Memory B cell (primary cell): ENCODE results near the gene SPATA16.

Experiments used
- ATAC-seq: fragments of 150-1000 bp; cut with Tn5 transposase; 2 replicates; pipeline ENCODE4 v1.10.0; 2021; ENCODE audit warnings: low read depth, mild to moderate bottlenecking, moderate library complexity
- DNase-seq, 2 donors: peaks; one replicate each; pipeline ENCODE4 v3.0.0; 2022; ENCODE audit warnings: low spot score in 2 of 2
- H3K27ac Mint-ChIP-seq: one replicate; pipeline ENCODE4 v1.8.0; 2022; ENCODE audit warnings: mild to moderate bottlenecking, moderate library complexity, mixed read lengths
- H3K27me3 Mint-ChIP-seq: one replicate; pipeline ENCODE4 v1.8.0; 2022; ENCODE audit warnings: mixed read lengths
- H3K36me3 Mint-ChIP-seq: one replicate; pipeline ENCODE4 v1.8.0; 2022; ENCODE audit warnings: mild to moderate bottlenecking, mixed read lengths
- H3K4me1 Mint-ChIP-seq: one replicate; pipeline ENCODE4 v1.8.0; 2022; ENCODE audit warnings: mixed read lengths
- H3K4me3 Mint-ChIP-seq: one replicate; pipeline ENCODE4 v1.8.0; 2022; ENCODE audit warnings: mild to moderate bottlenecking, moderate library complexity, mixed read lengths
- H3K9me3 Mint-ChIP-seq: one replicate; pipeline ENCODE4 v1.8.0; 2022; ENCODE audit warnings: mixed read lengths

Gene SPATA16

DNA sequence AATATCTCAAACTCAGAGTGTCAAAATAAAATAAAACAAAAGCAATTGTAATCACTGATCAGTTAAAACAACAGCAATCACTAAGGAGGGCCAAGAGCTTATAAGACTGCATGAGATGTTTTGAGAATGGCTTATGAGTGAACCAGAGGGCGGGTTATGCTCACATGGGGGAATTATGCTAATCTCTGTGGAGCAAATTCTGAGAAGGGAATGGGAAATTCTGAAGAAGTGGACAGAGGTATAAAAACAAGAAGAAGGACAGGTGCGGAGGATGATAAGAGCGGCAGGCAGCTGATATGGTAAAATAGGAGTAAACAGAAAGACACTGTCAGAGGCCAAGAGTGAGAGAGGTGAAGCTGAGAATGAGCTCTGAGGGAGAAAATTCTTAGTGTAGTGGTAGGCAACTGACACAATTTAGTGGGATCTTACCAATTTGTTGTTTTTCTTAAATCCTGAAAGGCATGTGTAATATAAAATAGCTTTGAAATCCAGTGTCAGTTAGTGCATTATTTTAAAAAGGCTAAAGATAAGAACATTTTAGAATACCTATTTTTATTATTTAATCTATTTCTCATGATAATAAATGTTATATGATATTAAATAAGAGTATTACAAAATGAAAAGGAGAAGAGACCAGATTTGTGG, 133.8 kb downstream of the SPATA16 start:
- H3K27me3 Mint-ChIP-seq, result no peaks in the 10 kb centered on the region
- H3K4me3 Mint-ChIP-seq, result no peak overlapping the region
- DNase-seq (no peak), ATAC-seq (no peak)
- no peaks in the 10 kb centered on the region for H3K9me3 Mint-ChIP-seq
- no peak overlapping the region for H3K27ac Mint-ChIP-seq
- H3K4me1 Mint-ChIP-seq, result no peaks in the 10 kb centered on the region
- H3K36me3 Mint-ChIP-seq, result no peaks in the 10 kb centered on the region

DNA sequence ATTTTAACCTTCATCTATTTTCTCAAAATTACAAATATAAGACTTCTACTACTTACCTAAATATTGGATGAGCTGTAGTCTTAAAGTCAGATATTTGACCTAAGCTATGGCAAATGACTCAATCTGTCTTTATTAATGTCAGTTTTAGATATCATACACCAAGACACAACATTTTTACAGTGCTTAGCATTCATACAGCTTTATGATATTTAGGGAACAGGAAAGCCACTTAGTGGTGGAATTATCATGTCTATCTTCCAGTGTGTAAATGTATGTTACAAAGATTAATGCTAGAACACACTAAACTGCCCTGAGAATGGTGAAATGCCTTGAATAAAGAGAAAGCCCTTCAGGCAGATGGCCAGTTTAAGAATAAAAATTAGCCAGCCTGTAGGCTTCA, 135.0 kb downstream of the SPATA16 start:
- Mint-ChIP-seq H3K27me3 (no peaks in the 10 kb centered on the region), H3K9me3 (no peaks in the 10 kb centered on the region), H3K4me1 (no peaks in the 10 kb centered on the region), H3K4me3 (no peak overlapping the region), H3K27ac (no peak overlapping the region), H3K36me3 (no peaks in the 10 kb centered on the region)
- no peak for DNase-seq
- no peak for ATAC-seq

DNA sequence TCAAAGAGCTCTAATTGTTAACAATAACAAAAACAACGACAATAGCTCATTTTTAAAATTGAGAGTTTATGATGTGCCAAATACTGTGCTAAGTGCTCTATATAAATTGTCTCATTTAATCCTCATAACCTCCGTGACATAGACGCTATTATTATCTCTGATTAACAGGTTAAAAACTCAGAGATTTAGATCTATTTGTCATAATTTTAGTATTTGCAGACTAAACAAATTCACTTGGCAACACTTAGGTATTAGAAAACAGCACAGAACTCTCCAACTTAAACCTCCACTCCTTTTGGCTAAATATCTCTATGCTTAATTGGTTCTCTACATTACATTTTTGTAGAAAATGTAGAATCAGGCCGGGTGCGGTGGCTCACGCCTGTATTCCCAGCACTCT, 136.4 kb downstream of the SPATA16 start:
- Mint-ChIP-seq H3K27ac (no peak overlapping the region), H3K27me3 (no peaks in the 10 kb centered on the region), H3K4me3 (no peak overlapping the region), H3K9me3 (peaks cover 2% of the 10 kb centered on the region), H3K4me1 (no peaks in the 10 kb centered on the region), H3K36me3 (no peaks in the 10 kb centered on the region)
- ATAC-seq (no peak), DNase-seq (no peak)

DNA sequence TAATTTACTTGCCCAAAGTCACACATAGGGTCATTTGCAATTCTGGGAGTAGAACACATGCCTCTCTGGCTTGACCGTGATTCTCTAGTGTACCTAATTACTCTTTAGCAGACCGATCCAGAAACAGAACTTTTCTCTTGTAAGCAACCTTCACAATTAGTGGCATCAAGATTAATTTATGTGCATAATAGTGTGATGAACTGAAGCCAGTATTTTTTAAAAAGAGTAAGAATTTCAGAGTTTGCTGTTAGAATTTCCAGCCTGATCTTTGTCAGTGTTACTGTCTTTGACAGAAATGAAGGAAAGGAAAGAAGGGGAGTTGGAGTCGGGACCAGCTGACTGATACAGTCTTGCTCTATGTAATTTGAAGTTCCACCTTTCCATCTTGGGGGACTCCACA, 137.1 kb downstream of the SPATA16 start:
- no peaks in the 10 kb centered on the region for H3K4me1 Mint-ChIP-seq
- no peak for ATAC-seq
- DNase-seq, result no peak
- H3K9me3 Mint-ChIP-seq, result peaks cover 3% of the 10 kb centered on the region
- H3K36me3 Mint-ChIP-seq, result no peaks in the 10 kb centered on the region
- H3K27me3 Mint-ChIP-seq, result no peaks in the 10 kb centered on the region
- H3K27ac Mint-ChIP-seq, result no peak overlapping the region
- H3K4me3 Mint-ChIP-seq, result no peak overlapping the region

DNA sequence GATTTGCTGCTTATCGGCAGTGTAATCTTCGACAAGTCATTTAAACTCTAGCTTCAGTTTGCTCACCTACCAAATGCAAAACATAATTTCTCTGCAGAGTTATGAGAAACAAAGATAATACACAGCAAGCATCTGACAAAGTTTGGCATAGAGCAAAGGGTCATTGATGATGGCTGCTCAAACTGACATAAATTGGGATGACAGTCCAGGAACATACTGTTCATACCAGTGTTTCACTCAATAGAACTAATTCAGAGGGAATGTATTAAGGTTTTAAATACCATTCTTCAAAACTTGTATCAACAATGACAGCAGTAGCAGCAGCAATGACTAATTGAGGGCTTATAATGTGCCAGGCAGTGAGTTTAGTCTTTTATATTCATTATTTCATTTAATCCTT, 137.6 kb downstream of the SPATA16 start:
- no peaks in the 10 kb centered on the region for H3K27me3 Mint-ChIP-seq
- H3K4me1 Mint-ChIP-seq, result no peaks in the 10 kb centered on the region
- ATAC-seq, result no peak
- no peak overlapping the region for H3K4me3 Mint-ChIP-seq
- H3K27ac Mint-ChIP-seq, result no peak overlapping the region
- H3K36me3 Mint-ChIP-seq, result no peaks in the 10 kb centered on the region
- H3K9me3 Mint-ChIP-seq, result peaks cover 3% of the 10 kb centered on the region
- DNase-seq, result no peak

DNA sequence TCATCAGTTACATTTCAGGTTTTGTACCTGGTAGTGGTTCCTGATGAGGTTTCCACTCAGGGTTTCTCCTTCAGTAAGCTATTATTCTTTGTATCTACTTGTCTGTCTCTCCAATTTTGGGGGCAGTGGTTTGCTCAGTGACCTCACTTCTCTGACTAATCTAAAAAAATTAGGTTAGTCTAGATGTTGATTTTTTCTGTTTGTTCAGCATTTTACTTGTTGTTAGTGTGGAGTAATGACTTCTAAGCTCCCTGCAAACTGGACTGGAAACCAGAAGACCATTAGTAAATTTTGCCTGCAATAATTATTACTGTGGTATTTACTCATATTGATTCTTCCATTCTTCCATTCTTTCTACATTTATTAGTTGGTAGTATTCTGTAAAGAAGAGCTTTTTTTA, 139.4 kb downstream of the SPATA16 start:
- peaks cover 3% of the 10 kb centered on the region for H3K9me3 Mint-ChIP-seq
- no peak overlapping the region for H3K27ac Mint-ChIP-seq
- no peaks in the 10 kb centered on the region for H3K36me3 Mint-ChIP-seq
- no peak for DNase-seq
- H3K4me3 Mint-ChIP-seq, result no peak overlapping the region
- ATAC-seq, result no peak
- no peaks in the 10 kb centered on the region for H3K4me1 Mint-ChIP-seq
- H3K27me3 Mint-ChIP-seq, result no peaks in the 10 kb centered on the region

DNA sequence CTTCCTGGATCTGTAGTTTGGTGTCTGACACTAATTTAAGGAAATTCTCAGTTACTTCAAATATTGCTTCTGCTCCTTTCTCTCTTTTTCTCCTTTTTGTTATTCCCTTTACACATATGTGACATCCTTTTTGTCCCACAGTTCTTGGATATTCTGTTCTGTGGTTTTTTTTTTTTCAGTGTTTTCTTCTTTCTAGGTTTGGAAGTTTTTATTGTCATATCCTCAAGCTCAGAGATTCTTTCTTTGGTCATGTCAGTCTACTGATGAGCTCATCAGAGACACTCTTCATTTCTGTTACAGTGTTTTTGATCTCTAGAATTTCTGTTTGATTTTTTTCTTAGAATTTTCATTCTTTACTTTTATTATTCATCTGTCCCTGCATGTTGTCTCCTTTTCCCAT, 140.5 kb downstream of the SPATA16 start:
- no peaks in the 10 kb centered on the region for H3K36me3 Mint-ChIP-seq
- no peak for ATAC-seq
- no peak for DNase-seq
- H3K27ac Mint-ChIP-seq, result no peak overlapping the region
- H3K9me3 Mint-ChIP-seq, result peaks cover 3% of the 10 kb centered on the region
- H3K4me1 Mint-ChIP-seq, result no peaks in the 10 kb centered on the region
- H3K27me3 Mint-ChIP-seq, result no peaks in the 10 kb centered on the region
- H3K4me3 Mint-ChIP-seq, result no peak overlapping the region

DNA sequence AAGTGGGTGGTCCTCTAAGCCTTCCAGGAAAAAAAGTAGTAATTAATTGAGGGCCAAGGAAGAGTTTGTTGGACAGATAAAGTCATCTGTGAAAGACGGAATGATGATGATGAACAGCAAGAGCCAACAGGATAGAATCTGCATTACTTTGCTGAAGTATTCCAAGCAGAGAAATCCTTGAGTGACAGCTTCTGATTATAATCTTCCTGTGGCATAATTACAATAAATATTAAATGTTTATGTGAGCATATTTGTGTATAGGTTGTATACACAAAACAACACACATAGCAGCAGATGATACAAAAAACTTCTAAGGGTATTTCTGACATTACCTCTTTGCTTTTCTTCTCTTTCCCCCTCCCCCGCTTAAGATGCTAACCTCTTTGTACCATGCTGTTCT, 147.6 kb downstream of the SPATA16 start:
- Mint-ChIP-seq H3K4me3 (no peak overlapping the region), H3K9me3 (no peaks in the 10 kb centered on the region), H3K36me3 (no peaks in the 10 kb centered on the region), H3K27ac (no peak overlapping the region), H3K27me3 (no peaks in the 10 kb centered on the region), H3K4me1 (no peaks in the 10 kb centered on the region)
- ATAC-seq (no peak), DNase-seq (no peak)

DNA sequence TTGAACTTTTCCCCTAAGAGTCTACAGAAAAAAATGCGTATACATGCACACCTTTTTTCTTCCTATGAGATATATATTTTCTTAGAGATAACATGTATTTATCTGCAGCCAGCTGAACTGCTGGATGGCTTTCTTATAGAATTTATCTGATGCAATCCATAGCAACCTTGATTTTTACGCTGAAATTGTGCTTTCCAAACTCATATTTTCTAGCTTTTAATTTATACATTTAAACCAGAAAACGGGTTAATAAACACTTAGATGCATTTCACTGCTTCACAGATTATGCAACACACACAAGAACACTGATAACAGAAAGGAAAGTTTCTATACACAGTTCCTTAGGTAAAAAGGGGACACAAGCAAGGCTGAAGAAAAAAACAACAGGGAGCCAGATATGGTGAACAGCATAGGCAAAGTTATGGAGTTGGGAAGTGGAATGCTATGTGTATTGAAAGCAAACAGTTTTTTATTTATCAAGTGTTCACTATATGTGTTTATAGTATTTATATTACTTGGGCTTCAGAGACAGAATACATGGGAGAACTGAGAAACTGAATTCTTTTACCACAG, 149.5 kb downstream of the SPATA16 start:
- H3K36me3 Mint-ChIP-seq, result no peaks in the 10 kb centered on the region
- no peak overlapping the region for H3K27ac Mint-ChIP-seq

DNA sequence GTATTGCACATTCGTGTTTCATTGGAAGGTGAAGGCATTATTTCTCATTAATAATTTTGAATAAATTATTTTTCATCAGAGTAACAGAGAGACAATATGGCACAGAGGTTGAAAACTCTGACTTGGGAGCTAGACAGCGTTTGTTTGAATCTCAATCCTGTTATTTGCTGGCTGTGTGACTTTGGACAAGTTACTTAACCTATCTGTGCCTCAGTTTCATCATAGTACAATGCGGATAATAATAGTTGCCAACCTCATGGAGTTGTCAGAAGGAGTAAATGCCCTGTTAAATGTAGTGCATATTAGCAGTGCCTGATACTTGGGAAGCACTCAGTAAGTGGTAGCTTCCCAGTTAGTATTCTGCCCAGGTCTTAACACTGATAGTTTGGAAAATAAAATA, 151.7 kb downstream of the SPATA16 start:
- Mint-ChIP-seq H3K4me1 (no peaks in the 10 kb centered on the region), H3K27me3 (no peaks in the 10 kb centered on the region), H3K4me3 (no peak overlapping the region), H3K27ac (no peak overlapping the region), H3K36me3 (no peaks in the 10 kb centered on the region), H3K9me3 (no peaks in the 10 kb centered on the region)
- ATAC-seq, result no peak
- no peak for DNase-seq

More for the DNA sequence above, 149.5 kb downstream of the SPATA16 start:
- no peak for DNase-seq
- no peaks in the 10 kb centered on the region for H3K4me1 Mint-ChIP-seq
- H3K4me3 Mint-ChIP-seq, result no peak overlapping the region
- no peaks in the 10 kb centered on the region for H3K9me3 Mint-ChIP-seq
- H3K27me3 Mint-ChIP-seq, result no peaks in the 10 kb centered on the region
- no peak for ATAC-seq

DNA sequence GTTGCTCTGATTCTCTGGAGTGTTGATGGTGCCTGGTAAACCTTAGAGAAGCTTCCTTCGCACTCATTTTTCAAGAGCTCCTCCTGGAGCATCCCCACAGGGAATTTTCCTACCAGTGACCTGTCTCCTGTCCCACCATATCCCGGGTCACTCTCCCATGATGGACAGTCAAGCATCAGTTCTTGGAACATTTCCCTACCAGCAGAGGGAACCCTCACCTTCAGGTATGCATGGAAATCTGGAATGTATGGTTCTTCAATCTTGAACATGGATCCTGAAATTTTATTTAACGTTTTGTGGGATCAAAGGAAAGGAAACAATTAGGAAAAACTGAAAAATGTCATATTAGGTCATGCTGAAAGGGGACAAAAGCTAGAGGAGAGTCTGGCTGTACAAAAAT, 153.8 kb downstream of the SPATA16 start:
- H3K27me3 Mint-ChIP-seq, result no peaks in the 10 kb centered on the region
- H3K9me3 Mint-ChIP-seq, result no peaks in the 10 kb centered on the region
- H3K4me3 Mint-ChIP-seq, result no peak overlapping the region
- H3K4me1 Mint-ChIP-seq, result no peaks in the 10 kb centered on the region
- H3K36me3 Mint-ChIP-seq, result no peaks in the 10 kb centered on the region
- ATAC-seq (no peak), DNase-seq (no peak)
- H3K27ac Mint-ChIP-seq, result no peak overlapping the region

DNA sequence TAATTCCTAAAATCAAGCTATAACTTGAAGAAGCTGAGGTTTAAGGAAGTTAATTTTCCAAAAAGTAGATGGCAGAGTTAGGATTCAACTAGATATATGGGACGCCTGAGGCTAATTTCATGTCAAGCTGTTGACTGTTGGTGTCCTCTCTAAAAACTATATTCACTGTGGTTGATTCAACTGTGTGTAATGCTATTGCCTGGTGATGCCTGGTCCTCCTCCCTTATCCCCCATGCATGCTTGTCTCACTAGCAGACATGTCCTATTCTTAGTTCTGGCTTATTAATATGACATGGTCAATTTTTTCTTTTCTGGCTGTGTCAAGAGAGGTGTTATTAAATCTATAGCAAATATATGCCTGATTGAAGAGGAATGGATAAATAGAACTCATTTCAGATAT, 156.1 kb downstream of the SPATA16 start:
- Mint-ChIP-seq H3K36me3 (no peaks in the 10 kb centered on the region), H3K9me3 (peaks cover 5% of the 10 kb centered on the region), H3K27me3 (no peaks in the 10 kb centered on the region), H3K27ac (no peak overlapping the region), H3K4me3 (no peak overlapping the region), H3K4me1 (no peaks in the 10 kb centered on the region)
- DNase-seq (no peak), ATAC-seq (no peak)

DNA sequence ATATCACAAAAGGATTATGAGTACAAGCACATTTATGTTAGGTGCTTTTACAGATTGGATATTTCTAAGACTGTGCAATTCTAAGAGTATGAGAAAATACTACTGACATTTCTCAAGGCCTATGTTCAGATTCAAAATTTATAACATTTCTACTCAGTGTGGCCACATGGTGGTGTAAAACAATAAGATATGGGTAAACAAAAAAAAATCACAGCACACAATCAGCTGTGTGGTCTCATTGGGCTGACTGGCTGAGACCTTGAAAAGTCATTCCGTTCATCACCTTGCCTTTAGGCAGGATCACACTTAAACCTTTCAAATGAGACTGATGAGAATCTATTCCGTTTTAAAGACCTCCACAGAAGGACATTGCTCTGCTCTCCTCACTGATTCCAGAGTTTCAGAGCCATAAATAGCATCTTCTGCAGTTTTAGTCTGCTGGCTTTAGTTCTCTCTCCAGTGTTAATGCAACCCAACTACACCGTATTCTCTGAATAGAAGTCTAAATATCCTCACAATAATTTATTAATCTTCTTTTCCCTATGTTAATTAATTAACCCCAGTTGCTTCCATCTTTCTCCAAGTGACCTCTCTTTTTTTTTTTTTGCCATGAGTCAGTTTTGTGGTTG, 158.2 kb downstream of the SPATA16 start:
- Mint-ChIP-seq H3K27me3 (no peaks in the 10 kb centered on the region), H3K9me3 (peaks cover 5% of the 10 kb centered on the region), H3K36me3 (no peaks in the 10 kb centered on the region), H3K27ac (no peak overlapping the region), H3K4me1 (no peaks in the 10 kb centered on the region), H3K4me3 (no peak overlapping the region)
- DNase-seq (no peak), ATAC-seq (no peak)

DNA sequence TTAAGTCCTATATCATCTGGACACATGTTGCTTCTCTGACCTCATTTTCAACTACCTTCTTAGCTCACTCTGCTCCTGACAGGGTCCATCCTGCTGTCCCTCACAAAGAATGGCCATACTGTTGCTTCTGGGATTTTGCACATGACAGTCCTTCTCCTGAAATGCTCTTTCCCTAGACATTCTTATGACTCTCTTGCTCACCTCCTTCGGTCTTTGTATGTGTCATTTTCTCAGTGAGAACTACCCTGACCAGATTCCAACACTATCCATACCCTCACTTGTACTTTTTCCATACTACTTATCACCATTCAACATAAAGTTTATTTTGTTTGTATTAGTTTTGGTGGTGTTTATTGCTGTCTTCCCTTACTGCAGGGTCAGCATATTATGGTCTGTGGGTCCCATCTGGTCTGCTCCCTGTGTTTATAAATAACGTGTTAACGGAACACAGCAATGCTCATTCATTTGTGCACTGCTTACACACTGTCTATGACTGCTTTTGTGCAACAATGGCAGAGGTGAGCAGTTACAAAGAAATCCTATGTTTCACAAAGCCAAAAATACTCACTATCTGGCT, 159.5 kb downstream of the SPATA16 start:
- DNase-seq (no peak), ATAC-seq (no peak)
- no peak overlapping the region for H3K4me3 Mint-ChIP-seq
- no peak overlapping the region for H3K27ac Mint-ChIP-seq
- H3K36me3 Mint-ChIP-seq, result no peaks in the 10 kb centered on the region
- H3K4me1 Mint-ChIP-seq, result no peaks in the 10 kb centered on the region
- peaks cover 5% of the 10 kb centered on the region for H3K9me3 Mint-ChIP-seq
- no peaks in the 10 kb centered on the region for H3K27me3 Mint-ChIP-seq

DNA sequence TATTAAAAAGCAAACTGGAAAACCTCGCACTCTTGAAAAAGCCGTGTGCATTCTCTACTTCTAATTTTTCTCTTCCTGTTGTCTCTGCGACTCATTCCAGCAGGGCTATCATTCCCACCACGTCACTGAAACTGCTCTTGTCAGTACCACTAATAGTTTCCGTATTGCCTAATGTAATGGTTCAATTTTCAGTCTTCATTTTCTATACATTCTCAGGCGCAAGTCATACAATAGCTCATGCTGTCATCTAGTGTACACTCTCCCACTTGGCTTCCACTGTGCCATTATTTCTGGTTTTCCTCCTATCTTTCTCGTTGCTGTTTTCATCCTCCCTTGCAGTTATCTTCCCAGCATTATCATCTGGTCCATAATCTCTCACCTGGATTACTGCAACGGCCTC, 160.2 kb downstream of the SPATA16 start:
- no peak overlapping the region for H3K4me3 Mint-ChIP-seq
- DNase-seq (no peak), ATAC-seq (no peak)
- peaks cover 5% of the 10 kb centered on the region for H3K9me3 Mint-ChIP-seq
- no peaks in the 10 kb centered on the region for H3K36me3 Mint-ChIP-seq
- no peak overlapping the region for H3K27ac Mint-ChIP-seq
- H3K27me3 Mint-ChIP-seq, result no peaks in the 10 kb centered on the region
- H3K4me1 Mint-ChIP-seq, result no peaks in the 10 kb centered on the region
